ENCODE data around the gene PRDM2.

- TF ChIP-seq CTCF (IDR thresholded peaks at IDR 0.05; ENCODE audit: low read depth, low read length) (no peak), POLR2A (IDR thresholded peaks at IDR 0.05; ENCODE audit: extremely low read depth, insufficient read length) (no peak), MAX (IDR thresholded peaks at IDR 0.05; ENCODE audit: low read depth, low read length) (no peak)
Observed at GRCh38 chr1:13820456-13820855, 120.5 kb downstream of the PRDM2 start.

Data from NB4 (cell line).